C4-2B (cell line): ENCODE data around the gene NDUFS5.

Experiments used
- CTCF ChIP-seq: fragments of 450-650 bp; conservative IDR thresholded peaks from 2 replicates; pipeline ENCODE4 v1.5.1; 2017; ENCODE audit warnings: mild to moderate bottlenecking
- ZFX ChIP-seq: fragments of 450-650 bp; IDR thresholded peaks from 2 replicates; pipeline ENCODE4 v1.6.1; 2017

- TF ChIP-seq CTCF: no peak
- TF ChIP-seq ZFX: no peak
Observed at GRCh38 chr1:39016604-39017171, 9.5 kb upstream of the NDUFS5 start.
